HK-2 (cell line): Measurements from ENCODE around the gene GALE.
"Not testable (repeated sequence)": the region's sequence is repeated elsewhere in the genome, so short reads cannot be mapped to it uniquely, and the experiment has no call there.

Experiments
- DNase-seq: peaks from one replicate; pipeline ENCODE4 v3.0.0-alpha.2; 2018; ENCODE audit not compliant: unreplicated experiment

The GALE gene

DNA sequence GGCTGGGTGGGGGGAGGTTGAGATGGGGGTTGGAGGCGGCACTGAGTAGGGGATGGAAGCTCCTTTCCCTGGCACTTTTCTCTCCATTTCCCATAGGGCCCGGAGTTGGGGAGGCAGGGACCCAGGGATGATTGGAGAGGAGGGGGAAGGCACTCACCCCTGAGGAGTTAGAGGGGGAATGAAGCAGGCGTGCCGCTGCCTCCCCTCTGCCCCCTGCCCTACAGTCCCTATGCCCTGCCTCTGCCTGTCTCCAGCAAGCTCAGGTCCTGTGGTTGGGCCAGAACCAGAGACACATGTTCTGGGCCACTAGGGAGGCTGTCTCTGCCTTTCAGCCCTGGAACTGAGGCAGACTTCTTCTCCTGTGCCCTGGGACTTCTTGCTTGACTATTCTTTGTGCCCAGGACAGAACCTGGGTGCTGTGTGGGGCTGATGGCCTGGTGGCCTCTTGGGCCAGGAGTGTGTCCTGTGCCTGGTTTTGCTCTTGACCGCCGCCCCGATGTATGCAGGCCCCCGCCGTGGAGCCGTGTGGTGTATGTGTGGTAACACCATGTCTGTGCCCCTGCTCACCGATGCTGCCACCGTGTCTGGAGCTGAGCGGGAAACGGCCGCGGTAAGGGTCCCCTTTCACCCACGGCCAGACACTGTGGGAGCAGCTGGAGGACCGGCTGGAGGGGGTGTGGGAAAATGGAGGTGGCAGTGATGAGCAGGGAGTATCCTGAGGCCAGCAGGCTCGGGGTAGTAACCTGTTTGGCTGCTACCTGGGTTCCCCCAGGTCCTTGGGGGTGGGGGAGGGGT, 8.2 kb downstream of the GALE start:
- DNase-seq: no peak

DNA sequence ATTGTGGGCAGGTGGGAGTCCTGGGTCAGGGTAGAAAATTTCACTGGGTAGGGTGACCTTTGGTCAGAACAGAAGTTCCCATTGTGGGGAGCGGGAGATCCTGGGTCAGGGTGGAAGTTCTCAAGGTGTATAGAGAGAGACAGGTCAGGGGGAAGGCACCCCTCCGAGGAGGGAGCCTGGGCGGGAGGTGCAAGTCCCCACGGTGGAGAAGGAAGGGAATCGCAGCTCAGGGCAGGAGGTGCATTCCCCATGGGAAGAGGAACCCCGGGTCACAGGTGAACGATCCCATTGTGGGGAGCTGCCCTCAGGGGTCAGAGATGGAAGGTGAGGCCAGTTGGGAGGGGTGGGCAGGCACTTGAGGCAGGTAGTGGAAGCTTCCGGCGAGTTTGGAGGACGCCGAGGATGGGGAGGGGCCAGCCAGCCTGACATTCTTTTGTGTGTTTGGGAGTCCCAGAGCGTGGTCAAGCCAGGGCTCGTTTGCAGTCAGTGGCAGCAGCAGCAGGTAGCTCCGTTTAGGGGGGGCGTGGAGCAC, 9.0 kb downstream of the GALE start:
- peak; percentile 59 for DNase-seq

DNA sequence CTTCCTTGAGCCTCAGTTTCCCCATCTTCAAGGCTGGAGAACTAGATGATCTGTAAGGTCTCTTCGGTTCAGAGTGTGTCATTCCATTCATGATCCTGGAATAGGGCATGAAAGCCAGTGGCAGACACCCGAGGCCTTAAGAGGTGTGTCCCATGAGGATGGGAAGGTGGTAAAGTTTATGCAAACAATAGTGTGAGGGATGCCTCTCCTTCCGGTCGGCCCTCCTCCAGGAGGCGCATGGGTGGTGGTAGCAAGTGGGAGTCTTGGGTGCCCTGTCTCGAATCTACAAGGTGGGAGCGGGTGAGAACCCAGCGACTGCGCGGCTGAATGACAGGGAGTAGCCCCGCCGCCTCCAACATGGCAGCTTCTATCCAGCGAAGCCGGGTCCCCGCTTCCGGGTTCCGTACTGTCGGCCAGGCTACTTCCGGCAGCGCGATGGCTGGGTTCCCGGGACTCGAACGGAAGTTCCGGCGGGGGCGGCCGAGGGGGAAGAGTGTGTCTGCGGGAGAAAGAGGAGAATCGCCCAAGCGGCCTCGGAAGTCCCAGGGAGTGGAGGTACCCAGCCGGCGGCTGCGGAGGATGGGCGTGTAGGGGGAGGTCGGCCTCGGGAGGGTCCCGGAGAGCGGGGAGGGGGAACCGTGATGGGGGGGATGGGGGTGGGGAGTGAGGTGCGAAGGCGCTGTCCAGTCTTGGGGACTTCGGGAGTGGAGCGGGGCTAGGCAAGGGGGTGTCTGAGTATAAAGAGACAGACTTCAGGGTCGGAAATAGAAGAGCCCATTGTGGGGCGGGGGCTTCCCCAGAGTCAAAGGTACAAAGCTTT, 9.6 kb downstream of the GALE start, which contains the start of gene LYPLA2:
TSS of gene LYPLA2 (plus strand) at position 450 of the 820 bp plus-strand sequence. CDS start 1,538 bp downstream, outside the sequence.
- DNase-seq: peak; percentile 92

DNA sequence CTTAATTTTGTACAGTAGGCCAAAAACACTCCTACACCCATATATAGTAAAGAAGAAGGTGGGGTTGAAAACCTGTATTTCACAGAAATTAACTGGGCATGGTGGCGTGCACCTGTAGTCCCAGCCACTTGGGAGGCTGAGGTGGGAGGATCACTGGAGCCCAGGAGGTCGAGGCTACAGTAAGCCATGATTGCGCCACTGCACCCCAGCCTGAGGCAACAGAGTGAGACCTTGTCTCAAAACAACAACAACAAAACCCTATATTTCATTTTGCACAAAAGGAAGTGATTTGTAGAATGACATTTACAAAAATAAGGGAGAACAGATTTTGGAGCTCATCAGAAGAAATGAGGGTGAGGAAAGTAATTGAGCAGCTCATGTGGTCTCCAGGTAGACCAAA, 11.9 kb downstream of the GALE start:
- no peak for DNase-seq

DNA sequence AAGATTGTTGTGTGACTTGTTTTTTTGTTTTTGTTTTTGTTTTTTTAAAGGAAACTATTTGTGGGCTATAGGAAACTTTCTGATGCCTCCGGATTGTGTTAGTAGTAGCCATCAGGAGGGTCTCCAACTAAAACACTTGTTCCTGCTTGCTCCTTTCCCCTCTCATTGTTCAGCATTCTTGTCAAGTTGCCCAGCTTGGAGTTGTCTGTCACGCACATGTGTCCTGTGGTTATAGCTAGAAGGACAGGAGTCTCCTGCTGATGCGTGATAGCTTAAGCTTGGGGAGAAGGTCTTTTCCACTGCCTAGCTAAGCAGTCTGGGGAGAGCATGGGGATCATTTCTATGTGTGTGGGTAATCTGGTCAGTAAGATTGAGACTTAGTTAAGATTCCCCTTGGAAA, 12.9 kb downstream of the GALE start:
- no peak for DNase-seq

DNA sequence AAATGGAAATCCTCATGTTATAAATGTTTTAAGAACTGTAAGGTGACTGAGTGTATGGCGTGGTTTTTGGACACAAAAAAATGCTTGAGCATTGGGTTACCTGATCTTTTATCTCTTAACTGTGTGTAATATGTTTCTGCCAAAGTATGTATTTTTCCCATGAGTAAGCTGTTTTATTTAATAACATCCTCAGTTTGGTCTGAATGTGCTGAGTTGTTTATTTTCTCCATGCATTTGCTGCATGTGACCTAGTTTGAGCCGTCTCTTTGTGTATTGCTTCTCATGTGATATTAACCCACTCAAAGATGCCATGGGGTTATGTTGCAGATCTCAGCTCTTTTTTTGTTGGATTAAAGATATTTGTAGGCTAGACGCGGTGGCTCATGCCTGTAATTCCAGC, 15.7 kb downstream of the GALE start:
- no peak for DNase-seq

DNA sequence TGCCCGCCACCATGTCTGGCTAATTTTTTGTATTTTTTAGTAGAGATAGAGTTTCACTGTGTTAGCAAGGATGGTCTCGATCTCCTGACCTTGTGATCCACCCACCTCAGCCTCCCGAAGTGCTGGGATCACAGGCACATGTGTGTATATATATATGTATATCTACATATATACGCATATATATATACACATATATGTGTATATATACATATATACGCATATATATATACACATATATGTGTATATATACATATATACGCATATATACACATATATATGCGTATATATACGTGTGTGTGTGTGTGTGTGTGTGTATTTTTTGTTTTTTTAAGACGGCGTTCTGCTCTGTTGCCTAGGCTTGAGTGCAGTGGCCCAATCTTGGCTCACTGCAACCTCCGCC, 17.4 kb downstream of the GALE start:
- DNase-seq: not testable (repeated sequence)

DNA sequence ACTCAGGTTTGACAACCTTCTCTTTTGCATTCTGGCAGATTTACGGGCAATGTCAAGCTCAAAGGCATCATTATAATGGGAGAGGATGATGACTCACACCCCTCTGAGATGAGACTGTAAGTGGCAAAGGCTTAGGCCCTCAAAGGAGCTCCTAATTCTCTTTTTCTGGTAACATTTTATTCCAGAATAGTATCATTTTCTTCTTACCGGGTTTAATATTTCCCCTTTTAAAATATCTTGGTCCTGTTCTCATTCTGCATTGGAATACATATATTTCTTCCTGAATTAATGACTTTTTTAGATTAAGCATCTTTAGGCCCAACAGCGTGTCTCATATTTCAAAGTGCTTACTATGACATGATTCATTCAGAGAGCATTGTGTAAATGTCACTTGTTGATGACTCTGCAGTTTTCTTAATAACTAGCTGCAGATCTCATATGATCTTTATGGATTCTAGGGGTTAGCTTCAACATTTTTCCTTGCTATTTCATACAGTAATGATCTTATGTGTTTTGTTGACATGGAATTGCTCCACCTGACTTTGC, 20.7 kb downstream of the GALE start:
- no peak for DNase-seq

DNA sequence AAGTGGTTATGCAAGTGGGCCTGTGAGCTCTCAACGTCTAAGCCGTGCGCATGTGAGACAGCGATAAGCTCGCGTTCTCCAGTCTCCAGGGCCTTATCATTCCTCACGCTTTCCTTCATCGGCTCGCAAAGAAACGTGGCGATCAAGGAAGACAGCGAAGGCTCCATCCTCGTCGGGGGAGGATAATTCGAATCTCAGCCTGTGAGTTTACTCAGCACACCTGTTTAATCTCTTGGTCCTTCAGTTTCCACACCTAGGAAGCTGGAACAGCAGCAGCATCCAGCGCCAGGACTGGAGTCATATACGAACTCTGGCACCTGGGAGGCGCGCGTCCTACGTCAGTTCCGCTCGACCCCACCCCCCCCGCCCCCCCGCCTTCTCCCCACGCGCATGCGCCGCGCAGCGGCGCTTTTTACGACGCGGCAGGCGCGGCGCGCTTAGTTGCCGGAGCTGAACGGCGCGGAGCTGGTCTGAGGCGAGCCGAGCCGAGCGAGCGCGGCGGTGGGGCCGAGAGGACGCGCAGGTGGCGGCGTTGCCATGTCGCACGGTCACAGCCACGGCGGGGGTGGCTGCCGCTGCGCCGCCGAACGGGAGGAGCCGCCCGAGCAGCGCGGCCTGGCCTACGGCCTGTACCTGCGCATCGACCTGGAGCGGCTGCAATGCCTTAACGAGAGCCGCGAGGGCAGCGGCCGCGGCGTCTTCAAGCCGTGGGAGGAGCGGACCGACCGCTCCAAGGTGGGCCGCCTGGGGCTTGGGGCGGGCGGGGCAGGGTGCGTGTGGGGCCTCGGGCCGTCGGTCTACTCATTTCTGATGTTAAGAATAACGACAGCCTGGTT, 22.4 kb downstream of the GALE start, which contains the start of gene PITHD1:
TSS of gene PITHD1 (plus strand) at position 440 of the 836 bp plus-strand sequence. CDS start at position 538, 98 bp downstream.
- DNase-seq: peak; percentile 85

DNA sequence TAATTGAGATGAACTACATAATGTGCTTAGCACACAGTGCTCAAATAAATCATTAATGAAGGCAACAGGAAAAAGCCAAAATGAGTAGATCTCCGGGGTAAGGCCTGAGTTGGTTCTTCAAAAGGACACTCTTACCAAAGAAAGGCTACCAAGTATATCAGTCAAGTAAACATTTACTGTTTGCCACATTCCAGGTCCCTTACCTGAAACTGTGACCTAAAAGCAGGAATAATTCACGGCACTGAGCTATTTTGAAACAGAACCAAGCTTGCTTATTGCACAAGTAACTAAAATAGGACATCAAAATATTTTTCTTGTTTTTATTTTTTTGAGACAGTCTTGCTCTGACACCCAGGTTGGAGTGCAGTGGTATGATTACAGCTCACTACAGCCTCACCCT, 24.3 kb downstream of the GALE start:
- DNase-seq: no peak

DNA sequence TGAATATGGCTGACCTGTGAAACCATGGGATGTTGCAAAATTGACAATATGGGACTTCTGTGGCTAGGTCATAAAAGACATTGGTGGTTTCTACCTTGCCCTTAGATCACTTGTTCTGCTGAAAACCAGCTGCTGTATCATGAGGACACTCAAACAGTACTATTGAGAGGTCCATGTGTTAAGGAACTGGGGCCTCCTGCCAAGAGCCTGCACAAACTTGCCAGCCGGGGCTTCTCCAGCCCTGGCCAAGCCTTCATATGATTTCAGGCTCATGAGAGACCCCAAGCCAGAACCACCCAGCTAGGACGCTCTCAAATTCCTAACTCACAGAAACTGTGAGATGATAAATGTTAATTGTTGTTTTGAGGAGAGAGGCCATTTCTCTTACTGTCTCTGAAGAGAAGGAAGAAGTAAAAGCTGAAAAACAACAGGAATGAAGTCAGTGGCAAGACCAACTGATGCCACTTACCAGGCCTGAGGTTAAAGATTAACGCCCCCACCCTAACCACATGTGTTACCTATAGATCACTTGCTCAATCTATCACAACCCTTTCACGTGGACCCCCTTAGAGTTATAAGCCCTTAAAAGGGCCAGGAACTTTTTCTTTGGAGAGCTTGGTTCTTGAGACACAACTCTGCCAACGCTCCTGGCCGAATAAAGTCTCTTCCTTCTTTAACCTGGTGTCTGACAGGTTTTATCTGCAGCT, 26.2 kb downstream of the GALE start:
- no peak for DNase-seq

DNA sequence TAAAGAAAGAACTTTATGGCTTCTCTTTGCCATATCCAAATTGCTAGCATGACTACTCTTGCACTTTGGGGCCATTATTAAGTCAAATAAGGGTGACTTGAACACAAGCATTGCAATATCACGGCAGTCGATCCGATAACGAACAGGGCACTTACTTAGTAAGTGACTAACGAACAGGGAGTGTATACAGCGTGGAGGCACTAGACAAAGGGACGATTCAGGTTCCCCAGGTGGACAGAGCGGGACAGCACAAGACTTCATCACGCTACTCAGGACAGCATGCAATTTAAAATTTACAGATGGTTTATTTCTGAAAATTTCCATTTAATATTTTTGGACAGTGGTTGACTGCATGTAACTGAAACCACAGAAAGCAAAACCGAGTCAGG, 27.7 kb downstream of the GALE start:
- no peak for DNase-seq

DNA sequence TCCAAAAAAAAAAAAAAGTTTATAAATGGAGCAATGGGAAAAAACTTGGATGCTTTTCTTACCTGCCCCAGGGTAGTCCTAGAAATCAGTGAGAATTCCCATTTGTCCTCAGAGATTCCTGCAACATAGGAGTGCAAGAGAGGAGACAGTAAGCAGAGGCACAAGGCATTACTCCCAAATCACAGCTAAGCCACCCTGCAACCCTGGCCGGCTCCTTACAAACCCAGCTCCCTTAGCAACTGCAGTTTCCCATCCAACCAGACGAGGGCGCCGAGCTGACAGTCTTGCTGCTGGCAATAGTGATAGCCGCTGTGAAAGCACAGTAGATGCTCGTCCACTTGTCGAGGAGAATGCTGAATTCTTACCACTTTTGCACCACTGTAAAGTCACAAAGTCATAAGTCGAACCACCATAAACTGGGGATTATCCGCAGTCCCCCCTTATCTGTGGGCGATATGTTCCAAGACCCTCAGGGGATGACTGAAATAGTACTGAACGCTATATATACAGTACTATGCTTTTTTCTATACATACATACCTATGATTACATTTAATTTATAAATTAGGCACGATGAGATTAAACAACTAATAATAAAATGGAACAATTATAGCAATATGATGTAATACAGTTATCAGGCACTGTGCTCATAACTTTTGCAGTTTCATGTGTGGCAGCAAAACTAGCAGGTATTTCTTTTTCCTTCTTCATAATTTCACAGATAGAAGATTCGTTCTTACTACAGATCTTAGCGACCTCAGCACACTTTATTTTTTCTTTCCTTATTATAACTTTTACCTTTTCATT, 28.3 kb downstream of the GALE start:
- DNase-seq: peak; percentile 83

DNA sequence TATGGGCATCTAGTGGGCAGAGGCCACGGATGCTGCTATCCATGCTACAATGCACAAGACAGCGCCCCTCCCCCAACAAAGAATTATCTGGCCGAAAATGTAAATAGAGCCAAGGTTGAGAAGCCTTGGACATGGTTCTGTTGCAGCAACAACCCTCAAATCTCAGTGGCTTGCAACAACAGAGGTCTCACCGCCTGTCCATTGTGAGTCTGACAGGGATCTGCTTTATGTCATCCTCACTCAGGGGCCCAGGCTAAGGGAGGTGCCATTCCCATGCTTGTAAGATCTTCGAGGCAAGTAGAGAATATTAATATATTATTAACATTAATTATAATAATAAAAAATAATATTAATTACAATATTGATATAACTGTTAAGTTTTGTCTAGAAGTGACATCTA, 31.8 kb downstream of the GALE start:
- no peak for DNase-seq

DNA sequence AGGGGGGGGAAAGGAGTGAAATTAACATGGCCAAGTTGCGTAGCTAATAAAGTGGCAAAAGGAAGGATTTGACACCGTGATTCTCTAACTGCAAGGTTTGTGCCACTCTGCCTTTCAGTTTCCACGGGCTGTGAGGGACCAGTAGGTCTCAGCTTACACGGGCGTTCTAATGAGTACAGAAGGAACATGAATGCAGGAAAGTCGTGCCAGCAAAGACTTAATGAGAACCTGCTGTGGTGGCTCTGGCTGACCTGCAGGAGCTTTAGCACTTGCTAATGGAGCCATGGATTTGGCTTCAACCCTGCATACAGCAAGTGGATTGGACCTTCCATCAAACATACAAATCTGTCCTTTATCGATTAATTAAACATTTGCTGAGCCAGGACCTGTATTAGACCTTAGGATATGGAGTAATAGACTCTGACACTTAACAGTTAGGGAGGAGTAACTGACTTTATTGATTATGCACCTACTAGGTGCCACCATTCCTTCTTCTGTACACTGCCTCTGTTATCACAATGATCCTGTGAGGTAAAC, 37.4 kb downstream of the GALE start:
- no peak for DNase-seq

DNA sequence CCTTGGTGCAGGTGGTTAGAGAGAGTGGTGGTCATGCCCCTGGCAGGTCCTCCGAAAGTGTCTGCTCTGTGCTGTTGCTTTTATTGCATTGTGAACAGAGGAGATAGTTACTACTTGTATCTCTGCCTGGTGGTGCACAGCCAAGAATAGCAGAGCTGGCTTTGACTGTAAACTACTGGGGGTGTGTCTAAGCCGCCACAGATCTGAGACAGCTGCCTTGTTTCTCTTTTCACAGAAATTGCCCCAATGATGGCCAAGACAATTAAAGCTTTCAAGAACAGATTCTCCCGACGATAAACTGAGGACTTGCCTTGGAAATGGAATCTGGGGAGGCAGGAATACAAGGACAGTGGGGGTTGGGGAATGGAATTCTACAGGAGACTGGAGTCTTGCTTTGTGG, 41.3 kb downstream of the GALE start:
- DNase-seq: no peak

DNA sequence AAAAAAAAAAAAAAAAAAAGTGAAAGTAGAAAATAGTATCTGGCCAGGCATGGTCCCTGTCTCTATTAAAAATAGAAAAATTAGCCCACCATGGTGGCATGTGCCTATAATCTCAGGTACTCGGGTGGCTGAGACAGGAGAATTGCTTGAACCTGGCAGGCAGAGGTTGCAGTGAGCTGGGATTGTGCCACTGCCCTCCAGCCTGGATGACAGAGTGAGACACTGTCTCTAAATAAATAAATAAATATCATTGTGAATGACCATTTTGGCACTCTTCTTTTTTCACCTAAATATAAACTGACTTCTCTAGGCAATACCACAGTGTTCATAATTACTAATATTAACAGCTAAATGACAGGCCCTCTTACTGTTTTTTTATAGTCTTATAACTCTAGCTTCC, 42.7 kb downstream of the GALE start:
- no peak for DNase-seq

DNA sequence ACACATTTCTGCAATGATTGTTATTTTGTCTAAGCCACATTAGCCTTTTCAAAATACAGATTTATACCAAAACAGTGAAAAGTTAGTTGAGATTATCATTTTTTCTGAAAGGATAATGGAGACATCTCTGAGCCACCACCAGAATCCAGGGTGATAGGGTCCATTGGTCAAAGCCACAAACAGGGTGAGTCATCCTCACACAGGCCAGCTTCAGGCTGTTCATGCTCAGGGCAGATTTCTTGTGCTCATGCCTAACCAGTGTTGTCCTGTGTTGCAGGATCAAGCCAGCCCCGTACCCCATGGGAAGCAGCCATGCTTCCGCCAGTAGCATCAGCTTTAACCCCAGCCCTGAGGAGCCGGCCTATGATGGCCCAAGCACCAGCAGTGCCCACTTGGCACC, 43.9 kb downstream of the GALE start:
- DNase-seq: peak; percentile 50

DNA sequence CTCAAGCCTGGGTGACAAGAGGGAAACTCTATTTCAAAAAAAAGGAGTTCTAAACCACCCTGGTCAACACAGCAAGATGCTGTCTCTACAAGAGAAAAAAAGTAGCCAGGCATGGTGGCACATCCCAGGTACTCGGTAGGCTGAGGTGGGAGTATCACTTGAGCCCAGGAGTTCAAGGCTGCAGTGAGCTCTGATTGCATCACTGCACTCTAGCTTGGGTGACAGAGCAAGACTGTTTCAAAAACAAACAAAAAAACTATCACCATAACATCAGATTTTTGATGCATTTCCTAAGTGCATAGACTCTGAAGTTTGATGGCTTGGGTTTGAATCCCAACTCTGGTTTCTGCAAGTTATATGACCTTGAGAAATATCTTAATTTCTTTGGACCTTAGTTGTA, 47.6 kb downstream of the GALE start:
- DNase-seq: no peak

DNA sequence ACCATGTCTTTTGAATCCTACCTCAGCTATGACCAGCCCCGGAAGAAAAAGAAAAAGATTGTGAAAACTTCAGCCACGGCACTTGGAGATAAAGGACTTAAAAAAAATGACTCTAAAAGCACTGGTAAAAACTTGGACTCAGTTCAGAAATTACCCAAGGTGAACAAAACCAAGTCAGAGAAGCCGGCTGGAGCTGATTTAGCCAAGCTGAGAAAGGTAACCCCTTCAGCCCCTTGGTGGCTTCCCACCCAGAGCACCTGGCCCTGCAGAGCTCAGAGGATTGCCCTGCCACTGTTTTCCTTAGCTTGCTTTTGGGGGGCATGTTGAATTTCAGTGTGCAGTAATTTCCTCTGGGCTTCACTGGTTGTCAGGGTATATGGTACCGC, 48.7 kb downstream of the GALE start:
- DNase-seq: no peak
